ENCODE data around the gene ETHE1. TPM values are rescaled to one million over a fixed set of nuclear protein-coding genes. Genes with fewer than 3 reads are reported as not detected.

Gene ETHE1
- polyA plus RNA-seq, 3 donors: 71.2 to 135 (median 111) TPM

- H3K79me2 ChIP-seq (ENCODE audit: insufficient read depth, low read length): no peaks in the 10 kb centered on the region
- H3K27me3 Mint-ChIP-seq (ENCODE audit: low read depth in 3 of 3): peaks cover 0 to 12% (median 4%) of the 10 kb centered on the region in 3 donors
- WGBS (ENCODE audit: insufficient coverage): no CpG with 5 or more reads among the region's 3 CpGs
- no peak overlapping the region for H3K4me3 ChIP-seq (replicated peaks in 1 of 3; ENCODE audit: low read depth in 2 of 3, low read length in 3 of 3)
- no peak overlapping the region for H3K9ac ChIP-seq (ENCODE audit: insufficient read depth, low read length, poor library complexity, severe bottlenecking)
- intact Hi-C loops (cut with micrococcal nuclease): no loop called here
- no peak overlapping the region for H2AFZ ChIP-seq (ENCODE audit: insufficient read depth, low read depth, low read length, poor library complexity, severe bottlenecking)
- H3K4me3 Mint-ChIP-seq: no peak overlapping the region
- H3K4me1 Mint-ChIP-seq: peaks cover 18% of the 10 kb centered on the region
- peak overlapping the region in 2 of 7 donors; percentile 22 to 84 for H3K27ac Mint-ChIP-seq
- H3K27me3 ChIP-seq (ENCODE audit: control insufficient read depth in 2 of 2, insufficient read depth in 2 of 2, low read length in 2 of 2): no peaks in the 10 kb centered on the region
- H3K27ac ChIP-seq (ENCODE audit: low read depth in 1 of 2, low read length in 2 of 2): no peak overlapping the region
- no peak for TF ChIP-seq CTCF (IDR thresholded peaks at IDR 0.05)
- H3K36me3 Mint-ChIP-seq: peaks cover 17 to 33% of the 10 kb centered on the region in 2 donors
- no peaks in the 10 kb centered on the region for H3K36me3 ChIP-seq (replicated peaks in 1 of 2; ENCODE audit: control insufficient read depth in 1 of 2, insufficient read depth in 2 of 2, low read length in 2 of 2)
- no peak for DNase-seq
- no peak overlapping the region for H3K4me2 ChIP-seq (replicated peaks; ENCODE audit: extremely low read depth, low read length, poor library complexity, severe bottlenecking)
- no peaks in the 10 kb centered on the region for H4K20me1 ChIP-seq (ENCODE audit: insufficient read depth, low read length)
- peaks cover 14 to 18% of the 10 kb centered on the region in 2 donors for H3K4me1 ChIP-seq (ENCODE audit: control insufficient read depth in 1 of 2, insufficient read depth in 2 of 2, low read length in 2 of 2)
- no peaks in the 10 kb centered on the region for H3K9me3 Mint-ChIP-seq
- no peaks in the 10 kb centered on the region for H3K9me3 ChIP-seq (replicated peaks in 1 of 2; ENCODE audit: control insufficient read depth in 1 of 2, insufficient read depth in 1 of 2, low read length in 2 of 2)
Measured at GRCh38 chr19:43478323-43478722, 48.7 kb downstream of the ETHE1 start.

GRCh38 chr19:43476606-43477005 lies 50.4 kb downstream of the ETHE1 start:
- DNase-seq: no peak
- H3K4me2 ChIP-seq (replicated peaks; ENCODE audit: extremely low read depth, low read length, poor library complexity, severe bottlenecking): no peak overlapping the region
- peaks cover 14 to 18% of the 10 kb centered on the region in 2 donors for H3K4me1 ChIP-seq (ENCODE audit: control insufficient read depth in 1 of 2, insufficient read depth in 2 of 2, low read length in 2 of 2)
- no peaks in the 10 kb centered on the region for H3K79me2 ChIP-seq (ENCODE audit: insufficient read depth, low read length)
- H4K20me1 ChIP-seq (ENCODE audit: insufficient read depth, low read length): no peaks in the 10 kb centered on the region
- H3K36me3 ChIP-seq (replicated peaks in 1 of 2; ENCODE audit: control insufficient read depth in 1 of 2, insufficient read depth in 2 of 2, low read length in 2 of 2): no peaks in the 10 kb centered on the region
- Mint-ChIP-seq H3K27ac (peak overlapping the region in 1 of 7 donors; percentile 93), H3K9me3 (no peaks in the 10 kb centered on the region), H3K27me3 (ENCODE audit: low read depth in 3 of 3) (peaks cover 0 to 16% (median 4%) of the 10 kb centered on the region in 3 donors), H3K4me1 (peaks cover 18% of the 10 kb centered on the region), H3K4me3 (no peak overlapping the region), H3K36me3 (peaks cover 17 to 33% of the 10 kb centered on the region in 2 donors)
- H3K27ac ChIP-seq (ENCODE audit: low read depth in 1 of 2, low read length in 2 of 2): no peak overlapping the region
- no peaks in the 10 kb centered on the region for H3K9me3 ChIP-seq (replicated peaks in 1 of 2; ENCODE audit: control insufficient read depth in 1 of 2, insufficient read depth in 1 of 2, low read length in 2 of 2)
- H2AFZ ChIP-seq (ENCODE audit: insufficient read depth, low read depth, low read length, poor library complexity, severe bottlenecking): no peak overlapping the region
- H3K27me3 ChIP-seq (ENCODE audit: control insufficient read depth in 2 of 2, insufficient read depth in 2 of 2, low read length in 2 of 2): no peaks in the 10 kb centered on the region
- intact Hi-C loops (cut with micrococcal nuclease): no loop called here
- H3K4me3 ChIP-seq (replicated peaks in 1 of 3; ENCODE audit: low read depth in 2 of 3, low read length in 3 of 3): no peak overlapping the region
- H3K9ac ChIP-seq (ENCODE audit: insufficient read depth, low read length, poor library complexity, severe bottlenecking): no peak overlapping the region
- TF ChIP-seq CTCF (IDR thresholded peaks at IDR 0.05): no peak

All from CD14-positive monocyte (primary cell).